UCSD-AML1 (cell line): ENCODE measurements around the gene YIPF5.

Experiments used
- DNase-seq: peaks from one replicate; lab custom pipeline; 2025; ENCODE audit not compliant: unreplicated experiment; lab: John Stamatoyannopoulos, UW

YIPF5 gene

GRCh38 chr5:144170276-144171024, at the start of gene YIPF5, which contains the start of gene KCTD16:
TSS of gene YIPF5 (minus strand) at chr5:144170659. CDS start at chr5:144169955, 704 bp downstream.
TSS of gene KCTD16 (plus strand) at chr5:144170873.
- DNase-seq = peak; percentile 95

DNA sequence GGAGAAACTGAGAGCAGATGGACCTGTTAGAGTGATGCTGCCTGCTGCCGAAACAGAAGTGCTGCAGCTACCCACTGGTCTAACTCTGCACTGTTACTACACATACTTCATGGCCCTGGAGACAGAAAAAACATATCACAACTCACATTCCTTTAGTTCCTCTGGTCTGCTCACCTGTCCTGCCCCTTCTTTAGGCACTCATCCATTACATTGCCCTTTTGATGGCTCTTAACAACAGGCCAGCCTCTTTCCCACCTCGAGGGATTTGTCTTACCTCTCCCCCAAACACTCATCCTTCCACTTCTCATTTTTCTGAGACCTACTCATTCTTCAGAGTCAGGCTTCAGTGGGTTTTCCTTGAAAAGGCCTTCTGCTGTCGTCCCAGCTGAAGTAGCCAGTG, 49.4 kb upstream of the YIPF5 start:
- no peak for DNase-seq

GRCh38 chr5:144210655-144211054, 40.2 kb upstream of the YIPF5 start:
- no peak for DNase-seq

DNA sequence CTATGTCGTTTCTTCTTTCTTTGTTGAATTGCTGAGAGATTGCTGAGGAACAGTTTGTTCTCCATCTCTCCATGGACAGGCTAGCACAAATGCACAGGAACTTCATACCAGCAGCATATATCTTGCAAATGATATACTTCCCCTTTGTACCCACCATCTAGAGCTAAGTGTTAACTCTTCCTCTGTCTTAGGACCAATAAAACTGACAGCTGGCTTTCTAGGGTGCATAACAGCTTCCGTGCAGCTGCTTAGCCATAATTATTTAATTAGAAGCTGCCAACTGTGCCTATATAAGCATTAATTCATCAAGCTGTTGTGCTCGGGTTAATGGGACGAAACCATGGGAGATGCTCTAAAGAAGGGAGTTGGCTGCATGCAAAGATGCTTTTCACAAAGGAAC, 38.9 kb upstream of the YIPF5 start:
- no peak for DNase-seq

DNA sequence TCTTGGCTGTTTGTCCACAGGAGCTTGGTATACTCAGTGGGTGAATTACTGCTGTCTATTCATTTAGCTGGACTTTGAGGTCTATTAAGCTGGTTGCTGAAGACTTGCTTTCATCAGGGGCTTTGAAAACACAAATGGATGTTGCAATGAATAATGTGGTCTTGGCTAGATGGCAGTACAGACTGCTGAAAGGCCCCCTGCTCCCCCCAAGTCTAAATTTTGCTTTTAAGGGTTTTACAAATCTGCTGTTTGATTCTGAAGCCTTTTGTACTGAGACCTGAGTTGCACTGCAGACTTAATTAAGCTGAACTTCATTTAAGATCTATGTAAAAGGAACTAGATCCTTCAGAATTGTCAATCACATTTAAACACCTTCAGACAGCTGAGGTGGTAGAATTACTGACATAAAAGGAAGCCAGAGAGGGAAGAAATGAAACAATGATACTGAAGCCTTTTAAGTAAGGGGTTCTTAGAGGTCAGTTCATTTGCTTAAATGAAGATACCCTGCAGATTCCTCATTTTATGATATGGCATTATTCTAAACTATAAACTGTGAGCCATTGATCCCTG, 37.5 kb upstream of the YIPF5 start:
- DNase-seq = no peak

DNA sequence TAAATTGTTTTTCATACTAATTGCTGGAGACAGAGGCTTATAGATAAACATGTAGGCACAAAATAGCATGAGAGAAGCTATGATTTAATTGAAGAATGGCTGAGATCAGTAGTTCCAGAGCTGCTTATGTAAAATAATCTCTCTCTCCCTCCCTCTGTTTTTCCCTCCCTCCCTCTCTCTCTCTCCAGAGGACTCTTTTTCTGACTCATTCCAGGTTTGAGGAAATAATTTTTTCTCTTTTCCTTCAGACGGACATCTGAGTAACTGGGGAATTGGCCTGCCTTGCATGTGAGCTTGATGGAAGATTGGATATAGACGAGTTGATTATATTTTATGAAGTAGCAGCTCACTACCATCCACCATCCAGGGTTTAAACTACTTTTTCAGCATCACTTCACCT, 35.7 kb upstream of the YIPF5 start:
- DNase-seq = no peak

GRCh38 chr5:144205141-144205551, 34.7 kb upstream of the YIPF5 start:
- no peak for DNase-seq

GRCh38 chr5:144203750-144204596, 33.5 kb upstream of the YIPF5 start:
- DNase-seq = no peak

GRCh38 chr5:144202726-144203125, 32.3 kb upstream of the YIPF5 start:
- no peak for DNase-seq

GRCh38 chr5:144202072-144202471, 31.6 kb upstream of the YIPF5 start:
- DNase-seq = no peak

GRCh38 chr5:144201588-144201987, 31.1 kb upstream of the YIPF5 start:
- DNase-seq = no peak

- DNase-seq = no peak
Observed at GRCh38 chr5:144198386-144198785, 27.9 kb upstream of the YIPF5 start.

- no peak for DNase-seq
Observed at GRCh38 chr5:144196612-144197011, 26.2 kb upstream of the YIPF5 start.

DNA sequence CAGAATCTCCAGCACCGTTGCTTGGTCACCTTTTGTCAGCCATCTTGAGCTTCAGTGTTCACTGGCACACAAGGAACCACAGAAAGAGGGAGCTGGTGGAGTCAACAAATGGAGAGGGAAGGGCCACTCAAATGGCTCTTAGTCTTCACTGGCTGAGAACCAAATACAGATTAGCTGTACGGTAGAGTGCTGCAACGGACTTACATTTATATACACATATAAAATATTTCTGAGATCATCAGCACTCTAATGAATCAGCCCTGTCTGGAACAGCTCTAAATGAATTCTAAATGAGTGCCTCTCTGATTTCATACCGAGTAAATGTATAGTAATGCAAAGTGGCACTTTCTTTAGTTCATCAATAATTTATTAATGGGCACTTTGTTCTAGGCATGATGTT, 25.0 kb upstream of the YIPF5 start:
- DNase-seq = no peak

- no peak for DNase-seq
Observed at GRCh38 chr5:144194144-144194543, 23.7 kb upstream of the YIPF5 start.

DNA sequence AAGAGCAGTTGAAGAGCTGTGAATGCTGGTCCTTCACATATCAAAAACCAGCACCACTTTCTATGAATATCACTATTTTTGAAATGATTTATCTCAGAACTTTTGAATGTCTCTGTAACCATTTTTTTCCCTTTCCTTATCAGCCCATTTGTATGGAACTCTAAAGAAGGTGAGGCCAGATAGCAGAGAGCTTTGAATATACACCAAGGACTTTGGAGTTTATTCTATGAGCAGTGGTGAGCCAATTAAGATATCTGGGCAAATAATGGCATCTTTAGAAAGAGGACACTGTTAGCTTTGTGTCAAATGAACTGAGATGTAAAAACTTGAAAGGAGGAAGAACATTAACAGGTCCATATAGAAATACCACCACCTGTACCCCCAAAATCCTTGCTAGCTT, 22.2 kb upstream of the YIPF5 start:
- DNase-seq = no peak

GRCh38 chr5:144191998-144192397, 21.5 kb upstream of the YIPF5 start:
- no peak for DNase-seq

DNA sequence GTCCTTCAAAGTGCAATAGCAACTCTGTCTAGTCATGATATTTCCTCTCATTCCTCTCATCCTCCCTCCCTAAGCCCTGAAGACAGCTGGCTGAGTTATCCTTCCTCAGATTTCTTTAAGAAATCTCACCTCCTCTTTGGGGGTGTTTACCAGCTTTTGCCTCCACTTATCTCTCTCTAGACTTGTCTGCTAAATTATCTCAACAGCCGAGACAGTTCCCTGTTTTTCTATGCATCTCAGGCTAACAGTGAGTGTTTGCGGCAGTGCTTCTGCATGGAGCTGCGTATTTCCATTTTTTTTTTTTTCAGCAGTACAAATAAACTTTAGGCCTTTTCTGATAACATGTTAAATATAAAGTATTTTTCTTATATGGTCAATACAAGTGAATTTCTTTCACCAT, 21.1 kb upstream of the YIPF5 start:
- DNase-seq = no peak

- DNase-seq = peak; percentile 35
Observed at GRCh38 chr5:144189800-144190429, 19.5 kb upstream of the YIPF5 start.

DNA sequence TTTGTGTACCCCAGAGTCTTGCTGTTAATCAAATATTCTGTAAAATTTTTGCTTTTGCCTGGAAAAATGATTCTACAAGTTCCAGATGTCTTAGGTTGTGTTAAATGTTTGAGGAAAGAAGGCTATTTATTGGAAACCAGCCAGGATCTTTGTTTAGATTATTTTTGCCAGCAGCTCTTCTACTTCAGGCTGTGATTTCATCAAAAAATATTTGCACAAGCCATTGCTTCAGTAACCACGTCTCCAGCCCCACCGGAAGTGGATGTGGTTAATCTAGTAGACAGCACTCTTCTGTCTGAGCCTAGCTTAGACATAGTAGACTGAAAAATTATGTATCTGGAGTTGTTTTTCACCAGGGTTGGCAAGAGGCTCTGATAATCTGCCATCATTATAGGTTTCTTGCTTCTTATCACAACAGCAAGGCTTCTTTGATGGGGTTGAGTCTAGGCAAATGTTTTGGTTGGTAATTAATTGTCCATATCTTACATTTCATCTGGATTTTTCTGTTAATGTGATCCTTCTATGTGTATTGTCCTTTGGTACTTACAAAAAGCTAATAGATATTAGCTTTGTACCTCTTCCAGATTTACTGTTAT, 17.3 kb upstream of the YIPF5 start:
- DNase-seq = peak; percentile 47

DNA sequence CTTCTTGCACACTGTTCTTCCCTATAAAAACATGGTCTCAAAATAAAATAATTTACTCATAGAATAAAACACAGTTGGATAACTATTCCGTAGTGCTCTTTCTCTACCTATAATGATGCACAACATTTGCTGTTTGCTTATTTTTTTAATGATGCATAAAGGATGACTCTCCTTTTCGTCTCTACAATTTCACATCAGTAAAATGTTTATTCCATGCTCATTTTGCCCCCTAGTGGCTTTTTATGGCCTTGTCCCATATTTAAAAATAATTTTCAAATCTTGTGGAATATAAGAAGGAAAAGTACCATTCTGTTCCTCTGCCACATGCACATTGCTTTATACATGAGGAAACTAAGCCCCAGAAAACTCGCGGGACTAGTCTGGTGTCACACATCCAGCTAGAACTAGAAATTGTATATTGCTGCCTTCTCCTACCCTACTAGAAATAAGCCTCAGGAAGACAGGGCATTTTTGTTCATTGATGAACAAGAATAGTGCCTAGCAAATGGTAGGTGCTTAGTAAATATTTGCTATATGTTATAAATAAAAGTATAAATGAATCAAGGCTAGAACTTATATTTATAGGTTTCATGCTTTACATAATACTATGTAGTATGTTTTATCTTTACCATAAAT, 12.9 kb upstream of the YIPF5 start:
- no peak for DNase-seq
